T-cell (primary cell): Measurements from ENCODE around the gene RNASEH2B. TPM values are rescaled to one million over a fixed set of nuclear protein-coding genes. Genes with fewer than 3 reads are reported as not detected.
A peak's percentile ranks its signal among the peaks of the same experiment; 100 is the strongest.

Experiments used
- ATAC-seq, 4 experiments: fragments of 200-7000 bp in 3 of 4; fragments of 150-1000 bp in 1 of 4; cut with Tn5 transposase; replicated peaks in 1 of 4; 1 replicate in 3 of 4; 2 replicates in 1 of 4; pipeline ENCODE4 v1.10.0; 2021; ENCODE audit warnings: moderate library complexity in 3 of 4, mild to moderate bottlenecking in 2 of 4, moderate number of reproducible peaks in 1 of 4
- CTCF ChIA-PET, 2 donors: fragments of 300-600 bp; sonication (Branson Sonifier 250); formaldehyde crosslinking; loops; one replicate each; lab custom pipeline; 2022; ENCODE audit warnings: antibody characterized with exemption in 2 of 2; lab: Charles Lee
- POLR2A ChIA-PET, 2 donors: fragments of 300-600 bp; sonication (Branson Sonifier 250); formaldehyde crosslinking; loops; one replicate each; lab custom pipeline; 2022; ENCODE audit warnings: antibody characterized with exemption in 2 of 2; lab: Charles Lee
- DNase-seq, 35 experiments: peaks; one replicate each; pipeline versions ENCODE4 v3.0.0 to v3.0.0-alpha.2; 2013 to 2023
- H3K27ac ChIP-seq: one replicate; pipeline ENCODE4 v1.5.1; 2013; ENCODE audit warnings: low read length
- H3K27me3 ChIP-seq, 2 experiments: replicated peaks in 1 of 2; 1 replicate in 1 of 2; 2 replicates in 1 of 2; pipeline versions ENCODE4 v1.6.1 to v1.7.0; 2013; ENCODE audit warnings: low read length in 1 of 2, mixed read lengths in 1 of 2; ENCODE audit not compliant: control insufficient read depth in 2 of 2, insufficient read depth in 2 of 2; ENCODE audit errors: extremely low read depth in 1 of 2
- H3K36me3 ChIP-seq, 2 donors: 1 replicate in 1 of 2; 2 replicates in 1 of 2; pipeline versions ENCODE4 v1.6.1 to v1.7.0; 2013; ENCODE audit warnings: low read length in 1 of 2; ENCODE audit not compliant: control insufficient read depth in 2 of 2, insufficient read depth in 1 of 2; ENCODE audit errors: extremely low read depth in 1 of 2
- H3K4me1 ChIP-seq, 2 experiments: 1 replicate in 1 of 2; 2 replicates in 1 of 2; pipeline versions ENCODE4 v1.6.1 to v1.7.0; 2013; ENCODE audit warnings: low read length in 2 of 2, mixed read lengths in 1 of 2; ENCODE audit not compliant: insufficient read depth in 2 of 2, control insufficient read depth in 1 of 2; ENCODE audit errors: extremely low read depth in 1 of 2
- H3K4me3 ChIP-seq, 2 donors: 1 replicate in 1 of 2; 2 replicates in 1 of 2; pipeline versions ENCODE4 v1.5.1 to v1.7.0; 2013; ENCODE audit warnings: mild to moderate bottlenecking in 2 of 2, low read length in 1 of 2, moderate library complexity in 1 of 2; ENCODE audit not compliant: control insufficient read depth in 1 of 2; ENCODE audit errors: extremely low read depth in 1 of 2
- H3K9me3 ChIP-seq: 2 replicates; pipeline ENCODE4 v1.7.0; 2013
- H3K27ac Mint-ChIP-seq, 2 donors: one replicate each; pipeline ENCODE4 v1.8.0; 2020 to 2021; ENCODE audit warnings: mild to moderate bottlenecking in 2 of 2, mixed read lengths in 2 of 2
- H3K27me3 Mint-ChIP-seq, 2 donors: one replicate each; pipeline ENCODE4 v1.8.0; 2021 to 2022; ENCODE audit warnings: mixed read lengths in 2 of 2
- H3K36me3 Mint-ChIP-seq: one replicate; pipeline ENCODE4 v1.8.0; 2021; ENCODE audit warnings: mixed read lengths
- H3K4me1 Mint-ChIP-seq, 3 donors: one replicate each; pipeline ENCODE4 v1.8.0; 2020 to 2022; ENCODE audit warnings: mixed read lengths in 3 of 3, mild to moderate bottlenecking in 1 of 3
- H3K4me3 Mint-ChIP-seq, 3 donors: one replicate each; pipeline ENCODE4 v1.8.0; 2020 to 2022; ENCODE audit warnings: mild to moderate bottlenecking in 3 of 3, mixed read lengths in 3 of 3, moderate library complexity in 3 of 3
- H3K9me3 Mint-ChIP-seq, 3 donors: one replicate each; pipeline ENCODE4 v1.8.0; 2020 to 2022; ENCODE audit warnings: mixed read lengths in 3 of 3
- WGBS: methylation state at CpG from one replicate; pipeline ENCODE4 v1.1.5; 2013; ENCODE audit warnings: missing lambda C conversion rate; ENCODE audit not compliant: insufficient coverage; 5-methylcytosine and 5-hydroxymethylcytosine counted together
- total RNA-seq, 35 experiments: library from RNA in 6 of 35; stranded (reverse) in 6 of 35; fragments of 120-200 nt in 1 of 35; gene quantifications; one replicate each; pipeline versions ENCODE4 v1.2.1 to v1.2.4 and lab custom pipeline; 2013 to 2026

Gene RNASEH2B
- total RNA-seq, 5 donors from 2014 or later (not counting 1 experiment from before 2014, with no cell fraction given) = 60.5 to 90.2 (median 68.6) TPM

GRCh38 chr13:50934735-50935435 is 25.3 kb downstream of the RNASEH2B start:
- ChIA-PET CTCF (no interaction called here), POLR2A (interaction anchor here in 1 of 2 donors (0.6 kb wide), 1 partner anchor 778 kb away, joined by 15 read pairs; no protein-coding TSS in a partner anchor)
- no peaks in the 10 kb centered on the region for H3K27me3 Mint-ChIP-seq
- peaks cover 0 to 2% (median 0%) of the 10 kb centered on the region in 3 donors for H3K9me3 Mint-ChIP-seq
- WGBS = 100% methylated on average over 3 of the region's 5 CpGs
- H3K4me3 Mint-ChIP-seq = no peak overlapping the region
- Histone ChIP-seq H3K9me3 (no peaks in the 10 kb centered on the region), H3K4me3 (no peak overlapping the region), H3K27ac (no peak overlapping the region), H3K27me3 (no peaks in the 10 kb centered on the region), H3K4me1 (no peaks in the 10 kb centered on the region), H3K36me3 (peaks cover 8 to 81% of the 10 kb centered on the region in 2 donors)
- no peak for ATAC-seq
- peaks cover 0 to 8% (median 4%) of the 10 kb centered on the region in 3 donors for H3K4me1 Mint-ChIP-seq
- H3K27ac Mint-ChIP-seq = no peak overlapping the region
- no peak for DNase-seq
- peaks cover 68% of the 10 kb centered on the region for H3K36me3 Mint-ChIP-seq

DNA sequence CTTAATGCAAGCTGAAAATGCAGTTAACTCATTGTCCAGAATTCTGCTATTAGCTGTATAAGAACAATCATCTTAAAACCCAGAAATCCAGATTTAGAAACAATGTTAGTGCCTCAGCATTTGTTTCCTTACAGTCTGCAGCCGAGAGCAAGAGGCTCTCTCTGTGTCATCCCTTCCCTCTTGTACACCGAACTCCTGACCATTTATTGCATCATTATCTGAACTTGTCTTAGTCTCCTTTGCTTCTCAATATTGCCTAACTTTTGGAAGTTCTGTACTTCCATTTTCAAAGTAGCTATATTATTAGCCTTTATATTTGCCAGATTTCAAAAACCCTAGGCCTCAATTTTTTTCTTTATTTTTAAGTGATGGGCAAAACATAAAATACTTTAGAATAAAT is 27.1 kb downstream of the RNASEH2B start:
- ChIA-PET CTCF (no interaction called here), POLR2A (interaction anchor here in 1 of 2 donors (0.8 kb wide), 1 partner anchor 22 kb away, joined by 3 read pairs; no protein-coding TSS in a partner anchor)
- Mint-ChIP-seq H3K4me3 (no peak overlapping the region), H3K9me3 (peaks cover 0 to 2% (median 0%) of the 10 kb centered on the region in 3 donors), H3K36me3 (peaks cover 68% of the 10 kb centered on the region), H3K27ac (no peak overlapping the region), H3K27me3 (no peaks in the 10 kb centered on the region), H3K4me1 (peaks cover 3 to 13% (median 8%) of the 10 kb centered on the region in 3 donors)
- Histone ChIP-seq H3K36me3 (peaks cover 8 to 82% of the 10 kb centered on the region in 2 donors), H3K9me3 (no peaks in the 10 kb centered on the region), H3K27ac (no peak overlapping the region), H3K4me1 (peaks cover 0 to 2% of the 10 kb centered on the region in 2 experiments), H3K4me3 (no peak overlapping the region), H3K27me3 (no peaks in the 10 kb centered on the region)
- ATAC-seq (no peak), DNase-seq (no peak)
- WGBS = 93% methylated on average over 2 of the region's 2 CpGs

GRCh38 chr13:50940509-50940908 is 30.9 kb downstream of the RNASEH2B start:
- H3K27ac ChIP-seq = no peak overlapping the region
- DNase-seq (no peak), ATAC-seq (no peak)
- peaks cover 76% of the 10 kb centered on the region for H3K36me3 Mint-ChIP-seq
- H3K9me3 Mint-ChIP-seq = peaks cover 0 to 2% (median 0%) of the 10 kb centered on the region in 3 donors
- H3K36me3 ChIP-seq = peaks cover 8 to 66% of the 10 kb centered on the region in 2 donors
- H3K9me3 ChIP-seq = no peaks in the 10 kb centered on the region
- no peaks in the 10 kb centered on the region for H3K27me3 ChIP-seq
- H3K4me1 ChIP-seq = peaks cover 0 to 2% of the 10 kb centered on the region in 2 experiments
- WGBS = 88% methylated on average over 1 of the region's 2 CpGs
- ChIA-PET POLR2A (no interaction called here), CTCF (no interaction called here)
- no peak overlapping the region for H3K4me3 ChIP-seq
- no peaks in the 10 kb centered on the region for H3K27me3 Mint-ChIP-seq
- H3K4me1 Mint-ChIP-seq = peaks cover 5 to 11% (median 10%) of the 10 kb centered on the region in 3 donors
- H3K27ac Mint-ChIP-seq = peak overlapping the region in 1 of 2 donors; percentile 23
- no peak overlapping the region for H3K4me3 Mint-ChIP-seq

GRCh38 chr13:50941146-50941545 is 31.6 kb downstream of the RNASEH2B start:
- H3K36me3 ChIP-seq = peaks cover 4 to 62% of the 10 kb centered on the region in 2 donors
- Mint-ChIP-seq H3K27ac (no peak overlapping the region), H3K4me3 (no peak overlapping the region), H3K27me3 (no peaks in the 10 kb centered on the region), H3K36me3 (peaks cover 74% of the 10 kb centered on the region), H3K4me1 (peaks cover 5 to 8% (median 5%) of the 10 kb centered on the region in 3 donors), H3K9me3 (peaks cover 0 to 2% (median 0%) of the 10 kb centered on the region in 3 donors)
- H3K9me3 ChIP-seq = no peaks in the 10 kb centered on the region
- no peak for ATAC-seq
- CTCF ChIA-PET = no interaction called here
- DNase-seq = no peak
- H3K27ac ChIP-seq = no peak overlapping the region
- no peaks in the 10 kb centered on the region for H3K27me3 ChIP-seq
- POLR2A ChIA-PET = no interaction called here
- peaks cover 0 to 2% of the 10 kb centered on the region in 2 experiments for H3K4me1 ChIP-seq
- H3K4me3 ChIP-seq = no peak overlapping the region
- no CpG with 5 or more reads among the region's 2 CpGs for WGBS

GRCh38 chr13:50942630-50943311 is 33.2 kb downstream of the RNASEH2B start:
- H3K9me3 Mint-ChIP-seq = peaks cover 0 to 1% (median 0%) of the 10 kb centered on the region in 3 donors
- no peak overlapping the region for H3K4me3 ChIP-seq
- ChIA-PET CTCF (no interaction called here), POLR2A (no interaction called here)
- no peaks in the 10 kb centered on the region for H3K27me3 Mint-ChIP-seq
- H3K4me1 Mint-ChIP-seq = peaks cover 5 to 10% (median 5%) of the 10 kb centered on the region in 3 donors
- no peaks in the 10 kb centered on the region for H3K27me3 ChIP-seq
- WGBS = no CpG with 5 or more reads among the region's 3 CpGs
- H3K4me1 ChIP-seq = peaks cover 0 to 2% of the 10 kb centered on the region in 2 experiments
- H3K4me3 Mint-ChIP-seq = no peak overlapping the region
- H3K27ac Mint-ChIP-seq = no peak overlapping the region
- ATAC-seq (no peak), DNase-seq (no peak)
- peaks cover 4 to 48% of the 10 kb centered on the region in 2 donors for H3K36me3 ChIP-seq
- no peak overlapping the region for H3K27ac ChIP-seq
- H3K36me3 Mint-ChIP-seq = peaks cover 72% of the 10 kb centered on the region
- H3K9me3 ChIP-seq = no peaks in the 10 kb centered on the region

DNA sequence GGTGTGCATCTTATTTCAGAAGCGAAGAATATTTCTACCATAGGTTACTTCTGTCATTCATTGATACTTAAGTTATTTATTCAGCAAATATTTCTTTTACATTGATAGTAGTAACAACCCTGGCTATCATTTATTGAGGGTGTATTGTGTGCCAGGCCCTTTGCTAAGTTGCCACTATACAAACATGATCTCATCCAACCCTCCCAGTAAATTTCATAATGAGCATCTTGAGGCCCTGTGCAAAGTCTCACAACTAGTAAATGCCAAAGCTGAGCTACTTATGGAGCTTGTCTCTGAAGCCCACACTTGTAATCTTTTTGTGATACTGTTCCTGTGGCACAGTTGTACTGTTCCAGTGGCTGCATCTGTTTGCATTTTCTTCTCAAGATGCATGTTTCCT is 36.1 kb downstream of the RNASEH2B start:
- Histone ChIP-seq H3K36me3 (peaks cover 0 to 61% of the 10 kb centered on the region in 2 donors), H3K4me3 (no peak overlapping the region)
- WGBS = no CpG with 5 or more reads among the region's 1 CpG

More for the DNA sequence above, 36.1 kb downstream of the RNASEH2B start:
- no peak overlapping the region for H3K27ac Mint-ChIP-seq
- no peaks in the 10 kb centered on the region for H3K9me3 Mint-ChIP-seq
- H3K9me3 ChIP-seq = no peaks in the 10 kb centered on the region
- H3K4me1 Mint-ChIP-seq = peaks cover under 1 to 9% (median 5%) of the 10 kb centered on the region in 3 donors
- H3K36me3 Mint-ChIP-seq = peaks cover 77% of the 10 kb centered on the region
- ATAC-seq (no peak), DNase-seq (no peak)
- POLR2A ChIA-PET = no interaction called here
- H3K27ac ChIP-seq = no peak overlapping the region
- CTCF ChIA-PET = no interaction called here
- H3K4me3 Mint-ChIP-seq = no peak overlapping the region
- peaks cover 0 to 1% of the 10 kb centered on the region in 2 experiments for H3K4me1 ChIP-seq
- H3K27me3 ChIP-seq = no peaks in the 10 kb centered on the region
- H3K27me3 Mint-ChIP-seq = no peaks in the 10 kb centered on the region
